HepG2 (cell line): ENCODE data around the gene RELL2. TPM values are rescaled to one million over a fixed set of nuclear protein-coding genes. Genes with fewer than 3 reads are reported as not detected.
A peak's percentile ranks its signal among the peaks of the same experiment; 100 is the strongest.

Experiments
- ATAC-seq: fragments of 200-7000 bp; cut with Tn5 transposase; 3 replicates; pipeline ENCODE4 v1.9.1; 2020; ENCODE audit warnings: mild to moderate bottlenecking, moderate library complexity
- BruUV-seq: library from RNA; stranded (reverse); fragments of 400-500 nt; replicated peaks from 2 replicates; lab custom pipeline; 2021; lab: Mats Ljungman, UMichigan
- CTCF ChIA-PET: fragments of 300-600 bp; formaldehyde crosslinking; extraction: SDS; loops from one replicate; lab custom pipeline; 2021; ENCODE audit warnings: low total read pairs, inconsistent platforms, low intra/inter-chr PET ratio; lab: Yijun Ruan, JAX
- POLR2A ChIA-PET: fragments of 350-600 bp; sonication (Branson Sonifier 250); formaldehyde crosslinking; loops from one replicate; lab custom pipeline; 2020; ENCODE audit warnings: antibody characterized with exemption, inconsistent platforms; lab: Yijun Ruan, JAX
- DNase-seq: peaks from one replicate; pipeline ENCODE4 v3.0.0-alpha.2; 2015; ENCODE audit warnings: low spot score
- FAIRE-seq: peaks from 3 replicates; lab custom pipeline; 2011; peaks lifted over from hg19 to GRCh38; lab: Jason Lieb, UNC
- H2AFZ ChIP-seq: one replicate; pipeline ENCODE4 v1.6.1; 2011; ENCODE audit warnings: low read length, inconsistent platforms
- H3K27ac ChIP-seq: fragments of 300-600 bp; 3 replicates; pipeline ENCODE4 v1.8.0; 2011; ENCODE audit warnings: mixed run types, mild to moderate bottlenecking, mixed read lengths, low read length, inconsistent platforms; ENCODE audit not compliant: insufficient read depth; ENCODE audit errors: extremely low read length
- H3K27me3 ChIP-seq, 2 experiments: fragments of 200-600 bp in 1 of 2; 2 replicates in 1 of 2; 3 replicates in 1 of 2; pipeline versions ENCODE4 v1.6.0 to v1.8.0; 2011; ENCODE audit warnings: low read length in 2 of 2, mild to moderate bottlenecking in 2 of 2, moderate library complexity in 2 of 2, inconsistent platforms in 1 of 2; ENCODE audit not compliant: insufficient read depth in 2 of 2, control insufficient read depth in 1 of 2
- H3K36me3 ChIP-seq, 2 experiments: fragments of 200-600 bp in 1 of 2; replicated peaks in 1 of 2; 2 replicates in 1 of 2; 3 replicates in 1 of 2; pipeline versions ENCODE4 v1.5.1 to v1.8.0; 2011; ENCODE audit warnings: low read length in 2 of 2, inconsistent platforms in 1 of 2; ENCODE audit not compliant: insufficient read depth in 2 of 2, control insufficient read depth in 1 of 2
- H3K4me1 ChIP-seq: 2 replicates; pipeline ENCODE4 v1.5.1; 2012; ENCODE audit warnings: low read length, inconsistent platforms; ENCODE audit not compliant: insufficient read depth
- H3K4me2 ChIP-seq: 2 replicates; pipeline ENCODE4 v1.6.0; 2011; ENCODE audit warnings: low read depth, low read length, inconsistent platforms
- H3K4me3 ChIP-seq, 3 experiments: fragments of 200-600 bp in 1 of 3; sonication (generic), shearing (Covaris generic) in 1 of 3; replicated peaks in 1 of 3; 2 replicates each; pipeline ENCODE4 v1.5.1; 2011 to 2016; ENCODE audit warnings: low read length in 3 of 3, inconsistent platforms in 2 of 3, low read depth in 2 of 3, mild to moderate bottlenecking in 2 of 3, control low read depth in 1 of 3, mixed read lengths in 1 of 3; ENCODE audit not compliant: insufficient read depth in 1 of 3
- H3K79me2 ChIP-seq: one replicate; pipeline ENCODE4 v1.6.1; 2011; ENCODE audit warnings: low read length, inconsistent platforms; ENCODE audit not compliant: insufficient read depth
- H3K9ac ChIP-seq: 2 replicates; pipeline ENCODE4 v1.6.0; 2011; ENCODE audit warnings: mild to moderate bottlenecking, low read depth, low read length, inconsistent platforms; ENCODE audit not compliant: insufficient read depth
- H3K9me3 ChIP-seq: 2 replicates; pipeline ENCODE4 v1.5.1; 2012; ENCODE audit warnings: mild to moderate bottlenecking, low read length
- H4K20me1 ChIP-seq: 2 replicates; pipeline ENCODE4 v1.6.0; 2011; ENCODE audit warnings: inconsistent platforms, mild to moderate bottlenecking, low read length, moderate library complexity; ENCODE audit not compliant: insufficient read depth
- EHMT2 ChIP-seq: fragments of 200-600 bp; sonication (generic); IDR thresholded peaks from 2 replicates; pipeline ENCODE4 v1.7.0; 2017; ENCODE audit warnings: antibody characterized with exemption, low read depth, low read length, borderline replicate concordance
- MTF1 ChIP-seq: sonication (generic); formaldehyde crosslinking; IDR thresholded peaks from 2 replicates; pipeline ENCODE4 v1.5.0; 2020; ENCODE audit warnings: missing genetic modification reagents
- POLR2AphosphoS5 ChIP-seq: IDR thresholded peaks from 2 replicates; pipeline ENCODE4 v1.6.1; 2012; ENCODE audit warnings: low read depth, low read length
- SRY ChIP-seq: sonication (generic); formaldehyde crosslinking; IDR thresholded peaks from 2 replicates; pipeline ENCODE4 v1.8.0; 2022; ENCODE audit warnings: mild to moderate bottlenecking, missing genetic modification reagents
- ZNF362 ChIP-seq: sonication (generic); formaldehyde crosslinking; IDR thresholded peaks from 2 replicates; pipeline ENCODE4 v1.4.0; 2020; ENCODE audit warnings: missing genetic modification reagents, mild to moderate bottlenecking, borderline replicate concordance
- ZNF501 ChIP-seq: sonication (generic); formaldehyde crosslinking; IDR thresholded peaks from 2 replicates; pipeline ENCODE4 v1.5.1; 2020; ENCODE audit warnings: mild to moderate bottlenecking, moderate library complexity, missing genetic modification reagents
- ZNF572 ChIP-seq: sonication (generic); formaldehyde crosslinking; IDR thresholded peaks from 2 replicates; pipeline ENCODE4 v1.5.1; 2020; ENCODE audit warnings: mild to moderate bottlenecking, missing genetic modification reagents
- in situ Hi-C: cut with HindIII; loops from 2 replicates; pipeline ENCODE4 v1.10.0; 2017; ENCODE audit warnings: low pct_unique_long_range_greater_than_20kb; ENCODE audit not compliant: extremely low pct_ligation_motif_present
- intact Hi-C: fragments of 100-400 bp; cut with micrococcal nuclease; formaldehyde crosslinking; loops from one replicate; pipeline ENCODE4 v1.10.0; 2022; ENCODE audit not compliant: unreplicated experiment
- polyA plus RNA-seq, 8 experiments: library from polyadenylated mRNA; depleted of rRNA in 3 of 8; stranded (reverse) in 7 of 8; unstranded in 1 of 8; fragments of >200 nt; fragmentation: Illumina TruSeq in 4 of 8; extraction: Trizol in 4 of 8; gene quantifications; 2 replicates each; pipeline versions ENCODE4 v1.2.1 to v1.2.3, GENCODE V29; 2011 to 2016; ENCODE audit warnings: low read depth in 4 of 8, missing spikeins in 1 of 8, mixed read lengths in 1 of 8; ENCODE audit not compliant: insufficient read depth in 1 of 8
- total RNA-seq, 5 experiments: library from RNA; depleted of rRNA; stranded (reverse); fragments of >200 nt; fragmentation: Illumina TruSeq; extraction: Trizol; gene quantifications; 2 replicates each; pipeline ENCODE4 v1.2.3, GENCODE V29; 2016; ENCODE audit warnings: low read depth in 1 of 5

RELL2 gene
- total and polyA plus RNA-seq, 2 of the 13 experiments (the other 11 are each of a cell fraction or from before 2014, with no cell fraction given), result 6.4 to 8.3 TPM

GRCh38 chr5:141618804-141619554 is 17.8 kb upstream of the RELL2 start, which contains the start of gene DIAPH1 (continued):
- peak; percentile 42; the same call in 1 of the 2 replicates for TF ChIP-seq ZNF362
- no peak for TF ChIP-seq ZNF572 (CRISPR knock-in tag)
- TF ChIP-seq, all 625 proteins: peak for 289

- intact Hi-C loops, result no loop called here
- H3K9me3 ChIP-seq, result no peaks in the 10 kb centered on the region
- no peak overlapping the region for H3K4me2 ChIP-seq
- no peak overlapping the region for H3K4me3 ChIP-seq
- FAIRE-seq (no peak), DNase-seq (no peak), ATAC-seq (no peak)
- H3K4me1 ChIP-seq, result peaks cover 12% of the 10 kb centered on the region
- H3K36me3 ChIP-seq, result peaks cover 23 to 51% of the 10 kb centered on the region in 2 experiments
- no peak overlapping the region for H2AFZ ChIP-seq
- H3K79me2 ChIP-seq, result no peaks in the 10 kb centered on the region
- in situ Hi-C loops, result no loop called here
- POLR2A ChIA-PET, result interaction anchor here (1.8 kb wide), 1 partner anchor 14 kb away, joined by 6 read pairs; the partner anchor contains the start of genes HDAC3 and RELL2
- no peaks in the 10 kb centered on the region for H3K27me3 ChIP-seq
- H3K27ac ChIP-seq, result no peak overlapping the region
- no TSS peak for BruUV-seq
- no peak overlapping the region for H3K9ac ChIP-seq
- no peaks in the 10 kb centered on the region for H4K20me1 ChIP-seq
- CTCF ChIA-PET, result no interaction called here
- TF ChIP-seq SRY (CRISPR knock-in tag) (no peak), MTF1 (CRISPR knock-in tag) (no peak), POLR2AphosphoS5 (no peak), EHMT2 (no peak), ZNF501 (no peak)
Observed at GRCh38 chr5:141623186-141623585, 13.6 kb upstream of the RELL2 start.
